SIG-M5 (cell line): Measurements from ENCODE around the gene CABP5.

Experiments
- DNase-seq: peaks from one replicate; lab custom pipeline; 2025; lab: John Stamatoyannopoulos, UW

CABP5 gene

GRCh38 chr19:48030073-48030472 is 13.8 kb downstream of the CABP5 start:
- DNase-seq: no peak

GRCh38 chr19:48029431-48029830 is 14.4 kb downstream of the CABP5 start:
- no peak for DNase-seq

- DNase-seq: no peak
These were observed 18.4 kb downstream of the CABP5 start for GRCh38 chr19:48025480-48025879.

GRCh38 chr19:48023518-48023917 is 20.4 kb downstream of the CABP5 start:
- no peak for DNase-seq

GRCh38 chr19:48023011-48023410 is 20.9 kb downstream of the CABP5 start:
- DNase-seq: no peak

- no peak for DNase-seq
These were observed 23.2 kb downstream of the CABP5 start for GRCh38 chr19:48020686-48021085.

GRCh38 chr19:48010932-48011758 is 32.7 kb downstream of the CABP5 start:
- no peak for DNase-seq

GRCh38 chr19:48006762-48007161 is 37.1 kb downstream of the CABP5 start:
- no peak for DNase-seq

- DNase-seq: no peak
These were observed 39.6 kb downstream of the CABP5 start for GRCh38 chr19:48004236-48004635.

- DNase-seq: no peak
These were observed 43.0 kb downstream of the CABP5 start for GRCh38 chr19:48000846-48001245.

- DNase-seq: no peak
These were observed 45.1 kb downstream of the CABP5 start for GRCh38 chr19:47998800-47999199.

GRCh38 chr19:47996230-47996727 is 47.6 kb downstream of the CABP5 start:
- DNase-seq: no peak

GRCh38 chr19:47994209-47994802 is 49.6 kb downstream of the CABP5 start, which contains the start of gene ELSPBP1:
TSS of gene ELSPBP1 (plus strand) at chr19:47994632. CDS start at chr19:48008668, 14,036 bp downstream.
- no peak for DNase-seq

GRCh38 chr19:47992070-47992469 is 51.8 kb downstream of the CABP5 start, which contains the start of gene BSPH1:
TSS of gene BSPH1 (minus strand) at chr19:47992170. CDS start at chr19:47992081, 89 bp downstream.
- DNase-seq: no peak

- no peak for DNase-seq
These were observed 52.6 kb downstream of the CABP5 start for GRCh38 chr19:47991191-47991808.
